Activated naive CD8-positive, alpha-beta T cell treated with anti-CD3 and anti-CD28 coated beads, Interleukin-2, amount 10 ng/mL, durations not matched to agents 7 days and 5 days (primary cell): ENCODE data around the gene GATC. TPM values are rescaled to one million over a fixed set of nuclear protein-coding genes. Genes with fewer than 3 reads are reported as not detected.

ENCODE experiments used
- ATAC-seq: fragments of 150-1000 bp; cut with Tn5 transposase; one replicate; pipeline ENCODE4 v1.10.0; 2021; ENCODE audit warnings: low read depth, moderate library complexity
- POLR2A ChIA-PET: fragments of 350-600 bp; sonication (Branson Sonifier 250); formaldehyde crosslinking; loops from one replicate; lab custom pipeline; 2021; ENCODE audit warnings: antibody characterized with exemption; lab: Charles Lee
- DNase-seq: peaks from one replicate; pipeline ENCODE4 v3.0.0; 2021
- H3K27ac Mint-ChIP-seq: one replicate; pipeline ENCODE4 v1.8.0; 2022; ENCODE audit warnings: mild to moderate bottlenecking, mixed read lengths
- H3K27me3 Mint-ChIP-seq: one replicate; pipeline ENCODE4 v1.8.0; 2022; ENCODE audit warnings: mild to moderate bottlenecking, moderate library complexity, mixed read lengths
- H3K36me3 Mint-ChIP-seq: one replicate; pipeline ENCODE4 v1.8.0; 2021; ENCODE audit warnings: mild to moderate bottlenecking, mixed read lengths
- H3K4me1 Mint-ChIP-seq: one replicate; pipeline ENCODE4 v1.8.0; 2021; ENCODE audit warnings: mixed read lengths
- H3K4me3 Mint-ChIP-seq: one replicate; pipeline ENCODE4 v1.8.0; 2022; ENCODE audit warnings: mild to moderate bottlenecking, moderate library complexity, mixed read lengths
- H3K9me3 Mint-ChIP-seq: one replicate; pipeline ENCODE4 v1.8.0; 2021; ENCODE audit warnings: mixed read lengths
- total RNA-seq, 2 experiments: library from RNA; stranded (reverse); gene quantifications; one replicate each; pipeline ENCODE4 v1.2.3, GENCODE V29; 2021

Gene GATC
- total RNA-seq, 2 experiments from 2014 or later: 26.4 to 31.3 TPM

DNA sequence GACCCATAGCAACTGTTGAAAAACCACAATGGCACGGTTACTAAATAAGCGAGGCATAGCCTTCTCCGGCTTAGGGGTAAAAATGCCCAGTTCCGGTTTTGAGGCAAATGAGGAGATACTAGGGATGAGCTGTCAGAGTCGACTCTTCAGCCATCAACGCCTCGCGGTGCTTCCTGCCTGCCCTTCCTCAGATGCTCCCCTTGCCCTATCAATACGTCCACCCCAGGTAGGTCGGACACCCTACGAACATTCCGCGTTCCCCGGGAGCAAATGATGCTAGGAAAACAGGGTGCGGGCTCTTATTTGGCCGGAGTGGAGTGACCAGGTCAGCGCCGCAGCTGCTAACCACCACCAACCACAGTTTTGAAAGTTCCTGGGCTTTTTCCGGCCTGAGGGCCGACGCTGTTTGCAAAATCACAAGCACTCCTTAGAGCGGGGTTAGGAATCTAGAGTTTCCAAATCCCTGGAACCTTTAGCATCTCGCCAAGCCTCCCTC is 22.1 kb downstream of the GATC start:
- Mint-ChIP-seq H3K4me1 (peaks cover 28% of the 10 kb centered on the region), H3K4me3 (peak overlapping the region; percentile 97), H3K27me3 (no peaks in the 10 kb centered on the region), H3K36me3 (peaks cover 20% of the 10 kb centered on the region), H3K27ac (peak overlapping the region; percentile 68), H3K9me3 (no peaks in the 10 kb centered on the region)
- DNase-seq (peak; percentile 50), ATAC-seq (no peak)
- POLR2A ChIA-PET: interaction anchor here (0.6 to 2.2 kb wide), 12 partner anchors 10 to 267 kb away, joined by 3 to 21 read pairs (median 3); partner anchors contain the start of genes RNU4-1, RNU4-2 and RPLP0

DNA sequence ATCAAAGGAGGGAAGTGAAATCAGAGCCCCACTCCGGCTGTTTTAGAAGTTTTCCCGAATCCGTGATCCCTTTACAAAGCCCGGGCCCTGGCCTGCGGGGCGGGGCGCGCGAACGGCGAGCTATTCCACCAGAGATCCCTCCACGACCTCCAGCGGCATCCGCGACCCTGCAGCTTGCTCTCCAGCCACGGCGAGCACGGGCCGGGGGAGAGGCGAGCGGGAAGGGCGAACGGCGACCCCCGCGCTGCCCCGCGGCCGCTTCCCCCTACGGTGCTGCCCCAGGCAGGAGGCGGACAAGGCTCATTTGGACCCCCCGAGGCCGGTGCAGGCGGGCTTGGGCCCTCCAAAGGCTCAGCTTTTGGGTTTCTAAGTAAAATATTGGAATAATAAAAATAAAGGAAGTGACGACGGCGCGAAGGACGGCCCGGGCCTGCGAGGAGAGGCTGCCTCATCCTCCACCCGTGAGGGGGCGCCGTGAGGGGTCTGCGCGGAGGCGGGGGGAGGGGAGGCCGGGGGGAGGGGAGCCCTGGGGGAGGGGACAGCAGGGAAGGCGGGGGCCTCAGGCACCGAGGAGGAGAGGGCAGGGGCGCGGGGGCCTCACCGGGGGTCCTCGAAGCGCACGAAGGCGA is 22.7 kb downstream of the GATC start:
- DNase-seq: peak; percentile 61
- peaks cover 15% of the 10 kb centered on the region for H3K36me3 Mint-ChIP-seq
- no peaks in the 10 kb centered on the region for H3K27me3 Mint-ChIP-seq
- H3K27ac Mint-ChIP-seq: peak overlapping the region; percentile 86
- no peaks in the 10 kb centered on the region for H3K9me3 Mint-ChIP-seq
- H3K4me1 Mint-ChIP-seq: peaks cover 28% of the 10 kb centered on the region
- ATAC-seq: peak; percentile 24
- H3K4me3 Mint-ChIP-seq: peak overlapping the region; percentile 97
- POLR2A ChIA-PET: interaction anchor here (0.6 to 2.2 kb wide), 15 partner anchors 10 to 769 kb away, joined by 3 to 21 read pairs (median 4); partner anchors contain the start of genes DYNLL1, POP5, RNU4-1 and RNU4-2

- peaks cover 11% of the 10 kb centered on the region for H3K36me3 Mint-ChIP-seq
- ATAC-seq: peak; percentile 95
- H3K4me1 Mint-ChIP-seq: peaks cover 28% of the 10 kb centered on the region
- POLR2A ChIA-PET: interaction anchor here (0.6 to 2.2 kb wide), 14 partner anchors 11 to 768 kb away, joined by 3 to 21 read pairs (median 4); partner anchors contain the start of genes COQ5, DYNLL1, POP5 and RNU4-1
- peak within 1 kb of the TSS; percentile 97 for H3K4me3 Mint-ChIP-seq
- peak; percentile 99 for DNase-seq
- no peaks in the 10 kb centered on the region for H3K27me3 Mint-ChIP-seq
- H3K9me3 Mint-ChIP-seq: no peaks in the 10 kb centered on the region
- peak within 1 kb of the TSS; percentile 86 for H3K27ac Mint-ChIP-seq
Measured at GRCh38 chr12:120469450-120470149, 23.4 kb downstream of the GATC start, which contains the start of gene SRSF9. TSS of gene SRSF9 (minus strand) at chr12:120469748. CDS start at chr12:120469609, 139 bp downstream.

GRCh38 chr12:120470150-120470784 is 24.0 kb downstream of the GATC start:
- no peaks in the 10 kb centered on the region for H3K9me3 Mint-ChIP-seq
- POLR2A ChIA-PET: interaction anchor here (0.8 to 2.2 kb wide), 5 partner anchors 26 to 111 kb away, joined by 3 to 16 read pairs (median 4); partner anchors contain the start of genes COQ5, DYNLL1 and POP5
- peaks cover 28% of the 10 kb centered on the region for H3K4me1 Mint-ChIP-seq

DNA sequence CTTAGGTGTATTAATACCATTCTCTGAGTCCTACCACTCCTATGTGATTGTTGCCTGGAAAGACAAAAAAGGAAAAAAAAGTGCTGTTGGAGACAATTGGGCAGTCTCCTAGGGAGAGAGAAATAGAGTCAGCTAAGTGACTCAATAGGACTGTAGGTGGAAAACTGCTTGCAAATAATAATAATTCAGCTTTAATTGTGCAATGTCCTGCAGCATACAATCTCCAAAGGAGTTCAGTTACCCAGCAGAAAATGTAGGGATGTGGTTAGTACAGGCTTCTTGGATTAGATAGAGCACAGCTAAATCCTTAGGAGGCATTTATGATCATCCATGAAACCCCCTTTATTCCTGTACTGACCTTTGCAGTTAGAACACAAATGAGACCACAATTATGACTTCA is 26.3 kb downstream of the GATC start:
- Mint-ChIP-seq H3K9me3 (no peaks in the 10 kb centered on the region), H3K27me3 (no peaks in the 10 kb centered on the region), H3K4me3 (no peak overlapping the region), H3K36me3 (peaks cover 3% of the 10 kb centered on the region), H3K27ac (no peak overlapping the region), H3K4me1 (peaks cover 13% of the 10 kb centered on the region)
- ATAC-seq (no peak), DNase-seq (no peak)
- POLR2A ChIA-PET: interaction anchor here (0.6 kb wide), 2 partner anchors 20 to 24 kb away, joined by 3 read pairs; partner anchors contain the start of gene DYNLL1

More at GRCh38 chr12:120470150-120470784, 24.0 kb downstream of the GATC start:
- Mint-ChIP-seq H3K27ac (peak overlapping the region; percentile 86), H3K36me3 (peaks cover 9% of the 10 kb centered on the region), H3K4me3 (peak overlapping the region; percentile 97), H3K27me3 (no peaks in the 10 kb centered on the region)
- ATAC-seq (peak; percentile 25), DNase-seq (no peak)

DNA sequence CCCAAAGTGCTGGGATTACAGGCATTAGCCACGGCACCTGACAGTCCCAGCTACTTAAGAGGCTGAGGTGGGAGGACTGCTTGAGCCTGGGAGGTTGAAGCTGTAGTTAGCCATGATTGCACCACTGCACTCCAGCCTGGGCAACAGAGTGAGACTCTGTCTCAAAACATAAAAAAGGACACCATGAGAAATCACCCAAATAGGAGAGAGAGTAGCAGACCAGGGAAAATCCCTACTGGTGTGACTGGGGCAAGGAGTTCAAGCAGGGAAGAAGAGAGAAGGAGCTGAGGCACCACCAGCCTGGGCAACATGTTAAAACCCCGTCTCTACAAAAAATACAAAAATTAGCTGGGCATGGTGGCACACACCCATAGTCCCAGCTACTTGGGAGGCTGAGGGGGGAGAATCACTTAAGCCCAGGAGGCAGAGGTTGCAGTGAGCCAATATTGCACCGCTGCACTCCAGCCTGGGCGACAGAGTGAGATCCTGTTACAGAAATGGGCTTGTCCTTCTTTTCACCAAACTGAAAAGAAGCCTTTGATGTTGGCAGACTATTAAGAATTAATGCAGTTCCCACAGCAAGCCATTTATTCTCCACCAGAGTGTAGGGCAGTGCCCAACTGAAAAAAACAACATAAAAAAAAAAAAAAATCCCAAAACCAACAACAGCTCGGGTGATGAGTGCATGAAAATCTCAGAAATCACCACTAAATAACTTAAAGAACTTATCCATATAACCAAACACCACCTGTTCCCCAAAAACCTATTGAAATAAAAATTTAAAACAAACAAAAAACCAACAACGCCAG is 27.8 kb downstream of the GATC start:
- H3K27ac Mint-ChIP-seq: no peak overlapping the region

GRCh38 chr12:120474616-120474960 is 28.3 kb downstream of the GATC start:
- Mint-ChIP-seq H3K4me3 (no peak overlapping the region), H3K9me3 (no peaks in the 10 kb centered on the region), H3K27me3 (no peaks in the 10 kb centered on the region), H3K27ac (no peak overlapping the region), H3K36me3 (peaks cover 2% of the 10 kb centered on the region), H3K4me1 (peaks cover 7% of the 10 kb centered on the region)
- no peak for ATAC-seq
- no peak for DNase-seq
- POLR2A ChIA-PET: interaction anchor here (0.6 kb wide), 1 partner anchor 183 kb away, joined by 3 read pairs; no protein-coding TSS in a partner anchor

More for the DNA sequence above, 27.8 kb downstream of the GATC start:
- Mint-ChIP-seq H3K36me3 (peaks cover 2% of the 10 kb centered on the region), H3K4me3 (no peak overlapping the region), H3K27me3 (no peaks in the 10 kb centered on the region), H3K4me1 (peaks cover 7% of the 10 kb centered on the region), H3K9me3 (no peaks in the 10 kb centered on the region)
- DNase-seq (no peak), ATAC-seq (no peak)
- POLR2A ChIA-PET: no interaction called here

DNA sequence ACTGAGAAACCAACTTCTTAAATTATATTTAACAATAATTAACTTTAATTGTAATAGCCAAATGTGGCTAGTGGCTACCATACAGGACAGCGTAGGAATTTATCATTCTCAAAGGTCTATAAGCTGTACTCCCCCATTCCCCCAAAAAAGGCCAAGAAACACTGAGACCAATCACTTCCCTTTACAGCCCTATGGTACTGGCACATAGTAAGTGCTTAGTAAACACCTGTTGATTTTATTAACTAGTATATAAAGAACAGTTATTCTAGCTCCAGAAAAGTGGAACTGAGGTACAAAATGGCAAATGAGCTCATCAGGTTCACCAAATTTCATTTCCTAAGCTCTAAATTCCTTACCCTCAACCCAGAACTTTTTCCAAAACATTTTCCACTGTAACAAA is 29.4 kb downstream of the GATC start:
- no peaks in the 10 kb centered on the region for H3K36me3 Mint-ChIP-seq
- no peak for ATAC-seq
- POLR2A ChIA-PET: no interaction called here
- H3K27ac Mint-ChIP-seq: no peak overlapping the region
- H3K27me3 Mint-ChIP-seq: no peaks in the 10 kb centered on the region
- no peaks in the 10 kb centered on the region for H3K9me3 Mint-ChIP-seq
- no peak overlapping the region for H3K4me3 Mint-ChIP-seq
- no peak for DNase-seq
- peaks cover 8% of the 10 kb centered on the region for H3K4me1 Mint-ChIP-seq

DNA sequence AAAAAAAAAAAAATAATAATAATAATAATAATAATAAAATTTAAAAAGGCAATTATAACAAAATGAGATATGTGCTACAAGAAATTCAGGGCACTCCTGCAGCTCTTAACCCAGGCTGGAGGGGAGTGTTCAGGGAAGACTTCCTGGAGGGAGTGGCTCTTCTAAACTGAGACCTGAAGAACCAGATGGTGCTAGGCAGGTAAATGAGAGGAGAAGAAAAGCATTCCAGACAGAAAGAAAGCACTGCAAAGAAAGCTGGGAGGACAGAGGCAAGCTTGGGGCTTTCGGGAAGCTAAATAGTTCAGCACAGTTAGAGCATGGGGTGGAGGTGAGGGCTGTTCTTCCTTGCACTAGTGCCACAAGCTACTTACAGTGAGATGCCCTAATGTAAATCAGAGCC is 33.2 kb downstream of the GATC start:
- no peak overlapping the region for H3K27ac Mint-ChIP-seq
- POLR2A ChIA-PET: no interaction called here
- no peak overlapping the region for H3K4me3 Mint-ChIP-seq
- peaks cover 5% of the 10 kb centered on the region for H3K4me1 Mint-ChIP-seq
- peaks cover 4% of the 10 kb centered on the region for H3K36me3 Mint-ChIP-seq
- no peaks in the 10 kb centered on the region for H3K9me3 Mint-ChIP-seq
- ATAC-seq: no peak
- H3K27me3 Mint-ChIP-seq: no peaks in the 10 kb centered on the region
- DNase-seq: no peak

DNA sequence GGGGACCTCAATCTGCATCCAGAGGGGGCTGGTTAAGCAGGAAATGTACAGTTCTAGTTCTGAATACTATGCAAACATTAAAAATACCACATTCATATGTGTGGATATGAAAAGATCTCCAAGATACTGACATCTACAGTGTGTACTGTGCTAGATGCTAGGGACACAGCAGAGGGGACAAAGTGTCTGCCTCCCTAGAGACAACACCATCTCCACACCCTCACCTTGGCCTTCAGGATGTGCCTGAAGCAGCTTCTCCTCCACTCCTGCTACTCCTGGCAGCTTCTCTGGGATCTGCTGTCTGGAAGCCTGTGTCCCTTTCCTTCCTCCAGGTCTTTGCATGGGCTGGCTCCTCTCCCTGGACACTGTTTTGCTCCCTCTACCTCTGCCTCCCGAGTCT is 34.0 kb downstream of the GATC start:
- peaks cover 4% of the 10 kb centered on the region for H3K36me3 Mint-ChIP-seq
- H3K9me3 Mint-ChIP-seq: no peaks in the 10 kb centered on the region
- H3K4me1 Mint-ChIP-seq: peaks cover 5% of the 10 kb centered on the region
- no peak overlapping the region for H3K27ac Mint-ChIP-seq
- POLR2A ChIA-PET: no interaction called here
- H3K27me3 Mint-ChIP-seq: no peaks in the 10 kb centered on the region
- no peak overlapping the region for H3K4me3 Mint-ChIP-seq
- DNase-seq (no peak), ATAC-seq (no peak)

- Mint-ChIP-seq H3K4me3 (no peak overlapping the region), H3K27me3 (no peaks in the 10 kb centered on the region), H3K9me3 (no peaks in the 10 kb centered on the region), H3K27ac (no peak overlapping the region), H3K36me3 (peaks cover 4% of the 10 kb centered on the region), H3K4me1 (peaks cover 5% of the 10 kb centered on the region)
- POLR2A ChIA-PET: no interaction called here
- DNase-seq (no peak), ATAC-seq (no peak)
Measured at GRCh38 chr12:120481022-120481767, 35.0 kb downstream of the GATC start.

GRCh38 chr12:120483621-120484020 is 37.4 kb downstream of the GATC start:
- H3K4me3 Mint-ChIP-seq: no peak overlapping the region
- no peaks in the 10 kb centered on the region for H3K9me3 Mint-ChIP-seq
- DNase-seq: no peak
- H3K36me3 Mint-ChIP-seq: peaks cover 4% of the 10 kb centered on the region
- POLR2A ChIA-PET: no interaction called here
- peaks cover 7% of the 10 kb centered on the region for H3K4me1 Mint-ChIP-seq
- no peaks in the 10 kb centered on the region for H3K27me3 Mint-ChIP-seq
- no peak for ATAC-seq
- peak overlapping the region; percentile 6 for H3K27ac Mint-ChIP-seq
